Lung (tissue), 12 donors: Measurements from ENCODE around the gene FYB1. TPM values are rescaled to one million over a fixed set of nuclear protein-coding genes. Genes with fewer than 3 reads are reported as not detected.

Source experiments
- ATAC-seq: fragments of 200-7000 bp; cut with Tn5 transposase; one replicate; pipeline ENCODE4 v1.9.1; 2020; ENCODE audit warnings: moderate number of reproducible peaks; ENCODE audit not compliant: insufficient read depth, low FRiP score
- DNase-seq, 3 donors: peaks; one replicate each; pipeline ENCODE4 v3.0.0-alpha.2; 2013 to 2017
- H3K27ac ChIP-seq, 2 donors: one replicate each; pipeline ENCODE4 v1.5.1; 2013; ENCODE audit warnings: mild to moderate bottlenecking in 2 of 2, moderate library complexity in 2 of 2, control low read depth in 1 of 2, inconsistent platforms in 1 of 2, low read depth in 1 of 2, low read length in 1 of 2
- H3K27me3 ChIP-seq, 3 donors: one replicate each; pipeline ENCODE4 v1.5.1; 2013; ENCODE audit warnings: low read length in 2 of 3; ENCODE audit not compliant: control insufficient read depth in 3 of 3, insufficient read depth in 3 of 3
- H3K36me3 ChIP-seq, 4 donors: one replicate each; pipeline ENCODE4 v1.5.1; 2013; ENCODE audit warnings: low read length in 4 of 4, mild to moderate bottlenecking in 1 of 4, moderate library complexity in 1 of 4; ENCODE audit not compliant: control insufficient read depth in 4 of 4, insufficient read depth in 4 of 4
- H3K4me1 ChIP-seq, 5 donors: one replicate each; pipeline ENCODE4 v1.5.1; 2013; ENCODE audit warnings: low read length in 5 of 5, mild to moderate bottlenecking in 2 of 5, moderate library complexity in 1 of 5; ENCODE audit not compliant: control insufficient read depth in 5 of 5, insufficient read depth in 5 of 5
- H3K4me3 ChIP-seq: one replicate; pipeline ENCODE4 v1.5.1; 2013; ENCODE audit warnings: mild to moderate bottlenecking, control low read depth, moderate library complexity
- H3K9ac ChIP-seq, 2 donors: one replicate each; pipeline ENCODE4 v1.5.1; 2013; ENCODE audit warnings: low read length in 2 of 2, control low read depth in 1 of 2; ENCODE audit not compliant: insufficient read depth in 1 of 2
- H3K9me3 ChIP-seq, 4 donors: one replicate each; pipeline ENCODE4 v1.5.1; 2013; ENCODE audit warnings: low read length in 3 of 4, mild to moderate bottlenecking in 1 of 4, moderate library complexity in 1 of 4; ENCODE audit not compliant: control insufficient read depth in 4 of 4, insufficient read depth in 3 of 4
- CTCF ChIP-seq: IDR thresholded peaks from 2 replicates; pipeline ENCODE4 v1.5.1; 2012; ENCODE audit warnings: mild to moderate bottlenecking; ENCODE audit errors: control extremely low read depth, extremely low read depth
- WGBS, 2 donors: extraction: QIAGEN DNeasy Blood & Tissue Kit; methylation state at CpG; one replicate each; pipeline ENCODE4 v1.1.7; 2013; 5-methylcytosine and 5-hydroxymethylcytosine counted together
- polyA plus RNA-seq, 2 donors: library from polyadenylated mRNA; stranded (reverse); fragments of 200-250 nt; gene quantifications; one replicate each; pipeline ENCODE4 v1.2.1, GENCODE V29; 2013
- total RNA-seq, 2 donors: library from RNA; depleted of rRNA in 1 of 2; stranded (reverse); fragments of >200 nt in 1 of 2; gene quantifications; one replicate each; pipeline ENCODE4 v1.2.1, GENCODE V29; 2014 to 2021
- donor health status: control.
- donor health status: control.
- donor health status: Bipolar disorder and iron deficiency.
- donor health status: healthy.
- donor health status: DM: yes; HTN: yes; CAD: no.

The FYB1 gene
- total and polyA plus RNA-seq, 4 donors, result 4.5 to 51.4 (median 32.5) TPM

- H3K27ac ChIP-seq, result no peak overlapping the region
- no peak overlapping the region for H3K4me3 ChIP-seq
- ATAC-seq (no peak), DNase-seq (no peak)
- no peaks in the 10 kb centered on the region for H3K4me1 ChIP-seq
- H3K27me3 ChIP-seq, result no peaks in the 10 kb centered on the region
- WGBS, 2 donors, result 86 to 93% methylated on average over 2 of the region's 2 CpGs
- no peak overlapping the region for H3K9ac ChIP-seq
- no peak for TF ChIP-seq CTCF
- H3K36me3 ChIP-seq, result no peaks in the 10 kb centered on the region
- peaks cover 0 to 3% (median 0%) of the 10 kb centered on the region in 4 donors for H3K9me3 ChIP-seq
These were observed 14.4 kb upstream of the FYB1 start for GRCh38 chr5:39233783-39234182.

- TF ChIP-seq CTCF, result no peak
- no peak overlapping the region for H3K9ac ChIP-seq
- 74 to 84% methylated on average over 4 of the region's 4 CpGs for WGBS, 2 donors
These were observed 12.6 kb upstream of the FYB1 start for GRCh38 chr5:39231705-39232525.

DNA sequence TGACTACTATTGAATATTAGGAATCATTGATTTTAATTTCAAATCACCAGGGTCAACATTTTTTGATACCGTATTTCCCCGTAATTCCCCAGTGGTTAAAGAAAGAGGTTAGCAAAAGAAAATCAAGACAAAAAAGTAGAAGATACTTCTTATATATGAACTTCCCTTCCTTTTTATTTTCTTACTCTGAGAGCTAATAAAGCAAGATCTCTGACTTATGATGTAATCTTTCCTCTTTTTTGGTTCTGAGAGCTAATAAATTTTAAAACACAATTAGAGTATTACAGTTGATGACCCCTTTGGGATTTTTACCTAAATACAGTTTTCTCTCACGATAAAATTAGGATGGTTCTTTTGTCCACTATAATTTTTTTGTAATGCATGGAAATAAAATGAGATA, 9.2 kb upstream of the FYB1 start:
- H3K27me3 ChIP-seq, result no peaks in the 10 kb centered on the region
- H3K27ac ChIP-seq, result no peak overlapping the region
- DNase-seq (no peak), ATAC-seq (no peak)
- no peak for TF ChIP-seq CTCF
- H3K4me1 ChIP-seq, result no peaks in the 10 kb centered on the region
- H3K9ac ChIP-seq, result no peak overlapping the region
- WGBS, 2 donors, result 52 to 76% methylated on average over 3 of the region's 3 CpGs
- no peaks in the 10 kb centered on the region for H3K36me3 ChIP-seq
- H3K9me3 ChIP-seq, result no peaks in the 10 kb centered on the region
- H3K4me3 ChIP-seq, result no peak overlapping the region

More at GRCh38 chr5:39231705-39232525, 12.6 kb upstream of the FYB1 start:
- H3K9me3 ChIP-seq, result peaks cover 0 to 3% (median 0%) of the 10 kb centered on the region in 4 donors
- H3K4me1 ChIP-seq, result no peaks in the 10 kb centered on the region
- H3K27ac ChIP-seq, result no peak overlapping the region
- ATAC-seq (no peak), DNase-seq (peak in 1 of 3 donors; percentile 19)
- H3K27me3 ChIP-seq, result no peaks in the 10 kb centered on the region
- H3K4me3 ChIP-seq, result no peak overlapping the region
- no peaks in the 10 kb centered on the region for H3K36me3 ChIP-seq
